ENCODE results near the gene MPND. TPM values are rescaled to one million over a fixed set of nuclear protein-coding genes. Genes with fewer than 3 reads are reported as not detected.
A peak's percentile ranks its signal among the peaks of the same experiment; 100 is the strongest.

Gene MPND
- total and polyA plus RNA-seq, 2 of the 13 experiments (the other 11 are each of a cell fraction or from before 2014, with no cell fraction given) = 10.8 to 15.8 TPM

DNA sequence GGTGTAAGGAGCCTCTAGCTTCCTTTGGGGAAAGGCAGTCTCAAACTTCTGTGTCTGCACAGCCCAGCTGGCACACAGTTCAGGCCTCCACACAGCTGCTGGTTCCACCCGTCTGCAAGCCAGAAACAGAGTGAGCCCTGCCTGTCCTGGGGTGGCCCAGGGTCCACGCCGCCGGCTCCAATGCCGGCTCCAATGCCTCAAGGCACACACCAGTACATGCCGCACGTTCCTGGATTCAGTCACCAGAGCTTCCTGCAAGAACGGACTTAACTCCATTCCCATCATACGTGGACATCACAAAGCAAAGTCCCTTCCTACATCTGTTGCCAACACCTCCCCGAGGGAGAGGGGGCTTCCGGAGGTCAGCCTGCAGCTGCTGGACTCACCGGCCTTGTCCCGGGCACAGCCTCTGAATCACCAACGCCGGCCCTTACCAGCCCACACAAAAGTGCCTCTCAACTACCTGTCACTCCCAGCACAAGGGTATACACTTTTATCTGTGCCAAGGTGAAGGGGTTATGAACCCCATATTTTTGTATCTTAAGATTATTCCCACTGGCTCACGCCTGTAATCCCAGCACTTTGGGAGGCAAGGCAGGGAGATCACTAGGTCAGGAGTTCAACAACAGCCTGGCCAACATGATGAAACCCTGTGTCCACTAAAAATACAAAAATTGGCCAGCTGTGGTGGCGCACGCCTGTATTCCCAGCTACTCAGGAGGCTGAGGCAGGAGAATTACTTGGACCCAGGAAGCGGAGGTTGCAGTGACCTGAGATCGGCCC, 48.5 kb downstream of the MPND start (continued):
- TF ChIP-seq, protein P1, sequence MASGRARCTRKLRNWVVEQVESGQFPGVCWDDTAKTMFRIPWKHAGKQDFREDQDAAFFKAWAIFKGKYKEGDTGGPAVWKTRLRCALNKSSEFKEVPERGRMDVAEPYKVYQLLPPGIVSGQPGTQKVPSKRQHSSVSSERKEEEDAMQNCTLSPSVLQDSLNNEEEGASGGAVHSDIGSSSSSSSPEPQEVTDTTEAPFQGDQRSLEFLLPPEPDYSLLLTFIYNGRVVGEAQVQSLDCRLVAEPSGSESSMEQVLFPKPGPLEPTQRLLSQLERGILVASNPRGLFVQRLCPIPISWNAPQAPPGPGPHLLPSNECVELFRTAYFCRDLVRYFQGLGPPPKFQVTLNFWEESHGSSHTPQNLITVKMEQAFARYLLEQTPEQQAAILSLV (CRISPR knock-in tag; IDR thresholded peaks at IDR 0.05; ENCODE audit: borderline replicate concordance) = 0 out of 2 replicates have a peak, but pooled peaks have one; percentile 36
- TF ChIP-seq WIZ (CRISPR knock-in tag; IDR thresholded peaks at IDR 0.05) = 0 out of 2 replicates have a peak, but pooled peaks have one; percentile 27
- TF ChIP-seq RBFOX2 (IDR thresholded peaks at IDR 0.05; ENCODE audit: low read depth, low read length) = no peak
- 0 out of 2 replicates have a peak, but pooled peaks have one; percentile 18 for TF ChIP-seq ZKSCAN8 (CRISPR knock-in tag; IDR thresholded peaks at IDR 0.05; ENCODE audit: borderline replicate concordance)
- peak; percentile 37; the same call in 1 of the 2 replicates for TF ChIP-seq ZNF143 (CRISPR knock-in tag; IDR thresholded peaks at IDR 0.05)
- no peak for TF ChIP-seq ZNF44 (CRISPR knock-in tag; IDR thresholded peaks at IDR 0.05)
- no peak for TF ChIP-seq RCOR2 (CRISPR knock-in tag; IDR thresholded peaks at IDR 0.05)
- TF ChIP-seq ZNF510 (CRISPR knock-in tag; IDR thresholded peaks at IDR 0.05; ENCODE audit: low read depth) = no peak
- TF ChIP-seq TP53 (CRISPR knock-in tag; conservative IDR thresholded peaks at IDR 0.05) = 0 out of 2 replicates have a peak, but pooled peaks have one; percentile 28
- TF ChIP-seq MAFK (conservative IDR thresholded peaks at IDR 0.05 in 1 of 2, IDR thresholded peaks at IDR 0.05 in 1 of 2; ENCODE audit: low read length in 2 of 2) = no peak
- TF ChIP-seq ZNF34 (CRISPR knock-in tag; IDR thresholded peaks at IDR 0.05; ENCODE audit: borderline replicate concordance) = no peak
- peak; percentile 75 for TF ChIP-seq TEAD3 (CRISPR knock-in tag; optimal IDR thresholded peaks at IDR 0.05; ENCODE audit: borderline replicate concordance)
- TF ChIP-seq YEATS4 (CRISPR knock-in tag; IDR thresholded peaks at IDR 0.05; ENCODE audit: borderline replicate concordance) = peak; percentile 36; the same call in 1 of the 2 replicates
- TF ChIP-seq, protein P2, sequence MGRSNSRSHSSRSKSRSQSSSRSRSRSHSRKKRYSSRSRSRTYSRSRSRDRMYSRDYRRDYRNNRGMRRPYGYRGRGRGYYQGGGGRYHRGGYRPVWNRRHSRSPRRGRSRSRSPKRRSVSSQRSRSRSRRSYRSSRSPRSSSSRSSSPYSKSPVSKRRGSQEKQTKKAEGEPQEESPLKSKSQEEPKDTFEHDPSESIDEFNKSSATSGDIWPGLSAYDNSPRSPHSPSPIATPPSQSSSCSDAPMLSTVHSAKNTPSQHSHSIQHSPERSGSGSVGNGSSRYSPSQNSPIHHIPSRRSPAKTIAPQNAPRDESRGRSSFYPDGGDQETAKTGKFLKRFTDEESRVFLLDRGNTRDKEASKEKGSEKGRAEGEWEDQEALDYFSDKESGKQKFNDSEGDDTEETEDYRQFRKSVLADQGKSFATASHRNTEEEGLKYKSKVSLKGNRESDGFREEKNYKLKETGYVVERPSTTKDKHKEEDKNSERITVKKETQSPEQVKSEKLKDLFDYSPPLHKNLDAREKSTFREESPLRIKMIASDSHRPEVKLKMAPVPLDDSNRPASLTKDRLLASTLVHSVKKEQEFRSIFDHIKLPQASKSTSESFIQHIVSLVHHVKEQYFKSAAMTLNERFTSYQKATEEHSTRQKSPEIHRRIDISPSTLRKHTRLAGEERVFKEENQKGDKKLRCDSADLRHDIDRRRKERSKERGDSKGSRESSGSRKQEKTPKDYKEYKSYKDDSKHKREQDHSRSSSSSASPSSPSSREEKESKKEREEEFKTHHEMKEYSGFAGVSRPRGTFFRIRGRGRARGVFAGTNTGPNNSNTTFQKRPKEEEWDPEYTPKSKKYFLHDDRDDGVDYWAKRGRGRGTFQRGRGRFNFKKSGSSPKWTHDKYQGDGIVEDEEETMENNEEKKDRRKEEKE (IDR thresholded peaks at IDR 0.05) = no peak
- TF ChIP-seq SAFB2 (CRISPR knock-in tag; IDR thresholded peaks at IDR 0.05; ENCODE audit: borderline replicate concordance, low read depth) = peak; percentile 36; the same call in 1 of the 2 replicates
- 0 out of 2 replicates have a peak, but pooled peaks have one; percentile 15 for TF ChIP-seq ZNF724P (CRISPR knock-in tag; IDR thresholded peaks at IDR 0.05; ENCODE audit: borderline replicate concordance)
- 0 out of 2 replicates have a peak, but pooled peaks have one; percentile 43 for TF ChIP-seq DPF2 (CRISPR knock-in tag; IDR thresholded peaks at IDR 0.05; ENCODE audit: borderline replicate concordance, low read depth)
- peak; percentile 93 for TF ChIP-seq SAP130 (CRISPR knock-in tag; IDR thresholded peaks at IDR 0.05; ENCODE audit: low read depth)
- TF ChIP-seq ZNF564 (CRISPR knock-in tag; IDR thresholded peaks at IDR 0.05) = 0 out of 2 replicates have a peak, but pooled peaks have one; percentile 49
- TF ChIP-seq, protein P3, sequence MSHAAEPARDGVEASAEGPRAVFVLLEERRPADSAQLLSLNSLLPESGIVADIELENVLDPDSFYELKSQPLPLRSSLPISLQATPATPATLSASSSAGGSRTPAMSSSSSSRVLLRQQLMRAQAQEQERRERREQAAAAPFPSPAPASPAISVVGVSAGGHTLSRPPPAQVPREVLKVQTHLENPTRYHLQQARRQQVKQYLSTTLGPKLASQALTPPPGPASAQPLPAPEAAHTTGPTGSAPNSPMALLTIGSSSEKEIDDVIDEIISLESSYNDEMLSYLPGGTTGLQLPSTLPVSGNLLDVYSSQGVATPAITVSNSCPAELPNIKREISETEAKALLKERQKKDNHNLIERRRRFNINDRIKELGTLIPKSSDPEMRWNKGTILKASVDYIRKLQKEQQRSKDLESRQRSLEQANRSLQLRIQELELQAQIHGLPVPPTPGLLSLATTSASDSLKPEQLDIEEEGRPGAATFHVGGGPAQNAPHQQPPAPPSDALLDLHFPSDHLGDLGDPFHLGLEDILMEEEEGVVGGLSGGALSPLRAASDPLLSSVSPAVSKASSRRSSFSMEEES (CRISPR knock-in tag; IDR thresholded peaks at IDR 0.05) = 0 out of 2 replicates have a peak, but pooled peaks have one; percentile 35
- peak; percentile 77; the same call in 1 of the 2 replicates for TF ChIP-seq ZNF557 (CRISPR knock-in tag; IDR thresholded peaks at IDR 0.05)
- TF ChIP-seq TARDBP (CRISPR knock-in tag; IDR thresholded peaks at IDR 0.05) = 0 out of 2 replicates have a peak, but pooled peaks have one; percentile 40
- TF ChIP-seq ZC3H13 (CRISPR knock-in tag; IDR thresholded peaks at IDR 0.05) = peak; percentile 18; the same call in 1 of the 2 replicates

All from HepG2 (cell line).